Measurements from ENCODE around the gene BRD7. TPM values are rescaled to one million over a fixed set of nuclear protein-coding genes. Genes with fewer than 3 reads are reported as not detected.

The BRD7 gene
- total RNA-seq, 1 experiment from 2014 or later = 122 TPM

- Mint-ChIP-seq H3K4me1 (peaks cover 5% of the 10 kb centered on the region; the same call in 1 of the 2 replicates), H3K36me3 (no peaks in the 10 kb centered on the region), H3K27me3 (ENCODE audit: low read depth) (no peaks in the 10 kb centered on the region), H3K9me3 (no peaks in the 10 kb centered on the region), H3K4me3 (no peak overlapping the region), H3K27ac (no peak overlapping the region)
- CTCF ChIA-PET = interaction anchor here (1.6 to 1.9 kb wide), 2 partner anchors 84 to 270 kb away, joined by 4 to 5 read pairs; partner anchors contain the start of gene CNEP1R1
- ATAC-seq = no peak
- POLR2A ChIA-PET = interaction anchor here (0.6 kb wide), 1 partner anchor 515 kb away, joined by 3 read pairs; no protein-coding TSS in a partner anchor
- DNase-seq (ENCODE audit: low spot score) = no peak
- no peak for TF ChIP-seq ZNF138 (CRISPR knock-in tag; conservative IDR thresholded peaks at IDR 0.05)
- TF ChIP-seq RORB (CRISPR knock-in tag; IDR thresholded peaks at IDR 0.05) = no peak
- TF ChIP-seq ZSCAN18 (CRISPR knock-in tag; IDR thresholded peaks at IDR 0.05) = no peak
- no peak for TF ChIP-seq ZNF416 (CRISPR knock-in tag; IDR thresholded peaks at IDR 0.05)
- TF ChIP-seq TEAD4 (CRISPR knock-in tag; IDR thresholded peaks at IDR 0.05) = no peak
- no peak for TF ChIP-seq HMGXB4 (CRISPR knock-in tag; IDR thresholded peaks at IDR 0.05)
- TF ChIP-seq CTCF (IDR thresholded peaks at IDR 0.05) = no peak
- TF ChIP-seq MAX (CRISPR knock-in tag; IDR thresholded peaks at IDR 0.05) = no peak
- no peak for TF ChIP-seq ZNF281 (CRISPR knock-in tag; IDR thresholded peaks at IDR 0.05)
- no peak for TF ChIP-seq ETV6 (CRISPR knock-in tag; IDR thresholded peaks at IDR 0.05)
- no peak for TF ChIP-seq ATF2 (CRISPR knock-in tag; IDR thresholded peaks at IDR 0.05; ENCODE audit: borderline replicate concordance, low read depth)
- TF ChIP-seq MLX (CRISPR knock-in tag; IDR thresholded peaks at IDR 0.05) = no peak
- TF ChIP-seq GRHL2 (CRISPR knock-in tag; IDR thresholded peaks at IDR 0.05; ENCODE audit: insufficient replicate concordance, severe bottlenecking) = no peak
- no peak for TF ChIP-seq ZNF532 (CRISPR knock-in tag; IDR thresholded peaks at IDR 0.05; ENCODE audit: borderline replicate concordance)
- no peak for TF ChIP-seq FOXP1 (CRISPR knock-in tag; IDR thresholded peaks at IDR 0.05; ENCODE audit: borderline replicate concordance)
These were observed 73.8 kb downstream of the BRD7 start for GRCh38 chr16:50294955-50295354.
